Gastroesophageal sphincter (tissue), 2 donors: ENCODE data around the gene RAB13.

Source experiments
- POLR2A ChIP-seq, 2 donors: fragments of 450-650 bp; IDR thresholded peaks; one replicate each; pipeline ENCODE4 v1.6.1; 2017; ENCODE audit warnings: antibody characterized with exemption in 2 of 2, mild to moderate bottlenecking in 2 of 2, moderate library complexity in 1 of 2
- POLR2AphosphoS5 ChIP-seq: sonication (generic); formaldehyde crosslinking; IDR thresholded peaks from one replicate; pipeline ENCODE4 v1.6.1; 2017; ENCODE audit warnings: antibody characterized with exemption

- TF ChIP-seq POLR2AphosphoS5 = no peak
- TF ChIP-seq POLR2A (IDR thresholded peaks at IDR 0.05) = no peak
These were observed 32.2 kb downstream of the RAB13 start for GRCh38 chr1:153953859-153954365.
